HCT116 (cell line): ENCODE measurements around the gene GGA2. TPM values are rescaled to one million over a fixed set of nuclear protein-coding genes. Genes with fewer than 3 reads are reported as not detected.

ENCODE experiments used
- ATAC-seq: fragments of 200-7000 bp; cut with Tn5 transposase; 2 replicates; pipeline ENCODE4 v1.9.1; 2020; ENCODE audit warnings: mild to moderate bottlenecking, moderate library complexity
- BruUV-seq: library from RNA; stranded (reverse); fragments of 400-500 nt; replicated peaks from 2 replicates; lab custom pipeline; 2021; lab: Mats Ljungman, UMichigan
- CTCF ChIA-PET: fragments of 300-600 bp; sonication (Branson Sonifier 250); formaldehyde crosslinking; loops from one replicate; lab custom pipeline; 2021; ENCODE audit warnings: antibody characterized with exemption; lab: Charles Lee
- POLR2A ChIA-PET: fragments of 300-600, 350-600 bp; sonication (Branson Sonifier 250); formaldehyde crosslinking; loops from one replicate; lab custom pipeline; 2021; ENCODE audit warnings: antibody characterized with exemption; lab: Charles Lee
- RAD21 ChIA-PET, 2 experiments: fragments of 300-600 bp; sonication (Branson Sonifier 250); formaldehyde crosslinking; loops; one replicate each; lab custom pipeline; 2023; ENCODE audit warnings: low total read pairs in 2 of 2; ENCODE audit not compliant: uncharacterized antibody in 2 of 2, unreplicated experiment in 2 of 2, low non-redundant PET in 1 of 2; lab: Charles Lee
- DNase-seq: peaks from one replicate; pipeline ENCODE4 v3.0.0-alpha.2; 2010; ENCODE audit warnings: low read depth, low spot score
- H2AFZ ChIP-seq: fragments of 200-600 bp; shearing (Covaris generic), sonication (generic); 2 replicates; pipeline ENCODE4 v1.6.1; 2017; ENCODE audit warnings: low read depth, mixed run types, mixed read lengths, antibody characterized with exemption, low read length; ENCODE audit not compliant: poor library complexity, severe bottlenecking
- H3K27ac ChIP-seq: 2 replicates; pipeline ENCODE4 v1.5.1; 2012; ENCODE audit warnings: low read depth, low read length
- H3K27me3 ChIP-seq: fragments of 200-600 bp; sonication (generic); 2 replicates; pipeline ENCODE4 v1.6.1; 2016; ENCODE audit warnings: mixed run types, low read length, mixed read lengths; ENCODE audit not compliant: insufficient read depth
- H3K36me3 ChIP-seq, 2 experiments: fragments of 200-500 bp in 1 of 2; fragments of 200-600 bp in 1 of 2; sonication (Bioruptor generic) in 1 of 2; sonication (generic) in 1 of 2; 2 replicates each; pipeline versions ENCODE4 v1.5.1 to v1.6.1; 2014 to 2016; ENCODE audit warnings: low read length in 2 of 2, inconsistent platforms in 1 of 2, mixed read lengths in 1 of 2, mixed run types in 1 of 2; ENCODE audit not compliant: insufficient read depth in 2 of 2, control insufficient read depth in 1 of 2
- H3K4me1 ChIP-seq, 2 experiments: fragments of 200-600 bp in 1 of 2; sonication (generic) in 1 of 2; 2 replicates each; pipeline versions ENCODE4 v1.5.1 to v1.6.1; 2012 to 2017; ENCODE audit warnings: low read length in 2 of 2, inconsistent platforms in 1 of 2, mild to moderate bottlenecking in 1 of 2, mixed read lengths in 1 of 2, mixed run types in 1 of 2, moderate library complexity in 1 of 2; ENCODE audit not compliant: insufficient read depth in 2 of 2, control insufficient read depth in 1 of 2
- H3K4me2 ChIP-seq: fragments of 200-600 bp; sonication (generic); 2 replicates; pipeline ENCODE4 v1.6.1; 2017; ENCODE audit warnings: mixed run types, low read length, mixed read lengths
- H3K4me3 ChIP-seq, 2 experiments: fragments of 200-600 bp in 1 of 2; sonication (generic) in 1 of 2; replicated peaks in 1 of 2; 2 replicates each; pipeline ENCODE4 v1.5.1; 2011 to 2016; ENCODE audit warnings: low read length in 2 of 2, control low read depth in 1 of 2, low read depth in 1 of 2, mild to moderate bottlenecking in 1 of 2, mixed read lengths in 1 of 2, mixed run types in 1 of 2
- H3K79me2 ChIP-seq: fragments of 200-600 bp; sonication (generic); 2 replicates; pipeline ENCODE4 v1.6.1; 2017; ENCODE audit warnings: mild to moderate bottlenecking, mixed run types, low read length, moderate library complexity, mixed read lengths; ENCODE audit not compliant: insufficient read depth
- H3K9ac ChIP-seq: fragments of 200-600 bp; sonication (generic); 2 replicates; pipeline ENCODE4 v1.6.1; 2016; ENCODE audit warnings: low read length, mixed read lengths
- H3K9me2 ChIP-seq: fragments of 200-600 bp; sonication (generic), shearing (Covaris generic); 2 replicates; pipeline ENCODE4 v1.6.1; 2017; ENCODE audit warnings: mixed run types, mild to moderate bottlenecking, moderate library complexity; ENCODE audit not compliant: insufficient read depth
- H3K9me3 ChIP-seq, 2 experiments: fragments of 200-500 bp in 1 of 2; fragments of 200-600 bp in 1 of 2; sonication (Bioruptor generic) in 1 of 2; sonication (generic) in 1 of 2; 2 replicates each; pipeline ENCODE4 v1.6.1; 2014 to 2017; ENCODE audit warnings: low read length in 2 of 2, mixed read lengths in 2 of 2, inconsistent platforms in 1 of 2, low read depth in 1 of 2, mild to moderate bottlenecking in 1 of 2, mixed run types in 1 of 2, moderate library complexity in 1 of 2; ENCODE audit not compliant: control insufficient read depth in 1 of 2, insufficient read depth in 1 of 2
- H4K20me1 ChIP-seq: fragments of 200-600 bp; sonication (generic), shearing (Covaris generic); 2 replicates; pipeline ENCODE4 v1.6.1; 2017; ENCODE audit warnings: mixed run types, mild to moderate bottlenecking, moderate library complexity; ENCODE audit not compliant: insufficient read depth
- CBX3 ChIP-seq: IDR thresholded peaks from 2 replicates; pipeline ENCODE4 v1.6.1; 2012; ENCODE audit warnings: low read depth
- CEBPB ChIP-seq: IDR thresholded peaks from 2 replicates; pipeline ENCODE4 v1.6.1; 2012; ENCODE audit warnings: low read depth
- CTCF ChIP-seq, 3 experiments: fragments of 200-600 bp in 1 of 3; sonication (generic) in 1 of 3; IDR thresholded peaks in 2 of 3; conservative IDR thresholded peaks in 1 of 3; 2 replicates each; pipeline ENCODE4 v1.5.1; 2012 to 2017; ENCODE audit warnings: low read depth in 2 of 3, low read length in 2 of 3, antibody characterized with exemption in 1 of 3, borderline replicate concordance in 1 of 3, control low read depth in 1 of 3, mild to moderate bottlenecking in 1 of 3, mixed read lengths in 1 of 3, mixed run types in 1 of 3, moderate library complexity in 1 of 3; ENCODE audit not compliant: insufficient read depth in 1 of 3
- EGR1 ChIP-seq: IDR thresholded peaks from 2 replicates; pipeline ENCODE4 v1.6.1; 2012; ENCODE audit warnings: low read depth
- EZH2 ChIP-seq: fragments of 200-600 bp; sonication (generic); IDR thresholded peaks from 2 replicates; pipeline ENCODE4 v1.6.1; 2017; ENCODE audit warnings: antibody characterized with exemption, mixed run types
- FOSL1 ChIP-seq: IDR thresholded peaks from 2 replicates; pipeline ENCODE4 v1.6.1; 2012; ENCODE audit warnings: low read depth
- JUND ChIP-seq: IDR thresholded peaks from 2 replicates; pipeline ENCODE4 v1.6.1; 2012
- MAX ChIP-seq: IDR thresholded peaks from 2 replicates; pipeline ENCODE4 v1.6.1; 2012
- POLR2A ChIP-seq: IDR thresholded peaks from 2 replicates; pipeline ENCODE4 v1.7.0; 2011; ENCODE audit warnings: borderline replicate concordance; ENCODE audit not compliant: insufficient read depth, insufficient read length; ENCODE audit errors: extremely low read depth
- SIN3A ChIP-seq: IDR thresholded peaks from 2 replicates; pipeline ENCODE4 v1.6.1; 2012; ENCODE audit warnings: low read depth
- SP1 ChIP-seq: IDR thresholded peaks from 2 replicates; pipeline ENCODE4 v1.6.1; 2012; ENCODE audit warnings: low read depth
- SRF ChIP-seq: IDR thresholded peaks from 2 replicates; pipeline ENCODE4 v1.6.1; 2012; ENCODE audit warnings: low read depth
- TCF7L2 ChIP-seq: IDR thresholded peaks from 2 replicates; pipeline ENCODE4 v1.7.0; 2011; ENCODE audit warnings: borderline replicate concordance, inconsistent platforms; ENCODE audit not compliant: insufficient read depth, insufficient read length; ENCODE audit errors: extremely low read depth
- YY1 ChIP-seq: IDR thresholded peaks from 2 replicates; pipeline ENCODE4 v1.6.1; 2011; ENCODE audit warnings: low read length, low read depth, moderate library complexity, mild to moderate bottlenecking; ENCODE audit not compliant: insufficient replicate concordance; ENCODE audit errors: extremely low read depth
- ZBTB33 ChIP-seq: IDR thresholded peaks from 2 replicates; pipeline ENCODE4 v1.6.1; 2011; ENCODE audit warnings: mild to moderate bottlenecking, low read length, moderate library complexity; ENCODE audit not compliant: insufficient replicate concordance; ENCODE audit errors: extremely low read depth
- ZFX ChIP-seq: fragments of 450-650 bp; IDR thresholded peaks from 2 replicates; pipeline ENCODE4 v1.6.1; 2017
- intact Hi-C: fragments of 100-400 bp; cut with micrococcal nuclease; formaldehyde crosslinking; loops from 2 replicates; pipeline ENCODE4 v1.10.0; 2022
- total RNA-seq: library from RNA; stranded (reverse); gene quantifications from one replicate; pipeline ENCODE4 v1.2.1, GENCODE V29; 2021; ENCODE audit not compliant: unreplicated experiment

Gene GGA2
- total RNA-seq, 1 experiment from 2014 or later = 68.3 TPM

GRCh38 chr16:23523876-23524385 is 13.6 kb upstream of the GGA2 start:
- no peak for ATAC-seq
- H3K4me3 ChIP-seq = no peak overlapping the region
- no peaks in the 10 kb centered on the region for H4K20me1 ChIP-seq
- H3K36me3 ChIP-seq = peaks cover 34 to 53% of the 10 kb centered on the region in 2 experiments
- no peaks in the 10 kb centered on the region for H3K9me2 ChIP-seq
- no peak for DNase-seq
- no peak overlapping the region for H2AFZ ChIP-seq
- H3K27ac ChIP-seq = no peak overlapping the region
- ChIA-PET CTCF (no interaction called here), RAD21 (no interaction called here), POLR2A (no interaction called here)
- no peak overlapping the region for H3K4me2 ChIP-seq
- no peaks in the 10 kb centered on the region for H3K27me3 ChIP-seq
- no peaks in the 10 kb centered on the region for H3K4me1 ChIP-seq
- TF ChIP-seq EGR1 (no peak), ZFX (no peak), SP1 (no peak), SRF (no peak), SIN3A (no peak), CTCF (IDR thresholded peaks at IDR 0.05 in 2 of 3, conservative IDR thresholded peaks at IDR 0.05 in 1 of 3; ENCODE audit: borderline replicate concordance in 1 of 3, insufficient read depth in 1 of 3, low read depth in 2 of 3, low read length in 2 of 3) (no peak), TCF7L2 (no peak), POLR2A (no peak), YY1 (no peak), ZBTB33 (no peak), MAX (no peak), JUND (no peak), CEBPB (no peak), CBX3 (no peak), FOSL1 (no peak), EZH2 (no peak)
- no peak overlapping the region for H3K9ac ChIP-seq
- H3K9me3 ChIP-seq = no peaks in the 10 kb centered on the region
- intact Hi-C loops = no loop called here
- BruUV-seq = no TSS peak
- no peaks in the 10 kb centered on the region for H3K79me2 ChIP-seq
